Lower lobe of right lung (tissue), 2 donors: Measurements from ENCODE around the gene ASAP3. TPM values are rescaled to one million over a fixed set of nuclear protein-coding genes. Genes with fewer than 3 reads are reported as not detected.

Experiments
- ATAC-seq, 2 donors: fragments of 200-7000 bp; cut with Tn5 transposase; one replicate each; pipeline ENCODE4 v1.9.1; 2020 to 2022; ENCODE audit warnings: mild to moderate bottlenecking in 2 of 2, moderate library complexity in 2 of 2
- DNase-seq: peaks from one replicate; pipeline ENCODE4 v3.0.0-alpha.2; 2020
- H3K27ac ChIP-seq: fragments of 200-600 bp; one replicate; pipeline ENCODE4 v1.8.0; 2022
- H3K27me3 ChIP-seq: fragments of 200-600 bp; one replicate; pipeline ENCODE4 v1.8.0; 2022; ENCODE audit warnings: low read depth
- H3K36me3 ChIP-seq: fragments of 200-600 bp; one replicate; pipeline ENCODE4 v1.8.0; 2022; ENCODE audit warnings: mild to moderate bottlenecking
- H3K4me1 ChIP-seq: fragments of 200-600 bp; one replicate; pipeline ENCODE4 v1.8.0; 2022
- H3K4me3 ChIP-seq: fragments of 200-600 bp; one replicate; pipeline ENCODE4 v1.8.0; 2022; ENCODE audit warnings: mild to moderate bottlenecking
- H3K9me3 ChIP-seq: fragments of 200-600 bp; one replicate; pipeline ENCODE4 v1.8.0; 2022
- intact Hi-C: fragments of 100-400 bp; cut with DNase I; formaldehyde crosslinking; loops from one replicate; pipeline ENCODE4 v1.11.0; 2022
- total RNA-seq: library from RNA; stranded (reverse); fragmentation: NEBNext Ultra II Directional; extraction: Animal tissue kit (Norgen Biotek cat#: 25700); gene quantifications from one replicate; pipeline ENCODE4 v1.2.1, GENCODE V29; 2021
- TF ChIP-seq, protein P1 (sequence below): fragments of 200-600 bp; IDR thresholded peaks from one replicate; pipeline ENCODE4 v1.8.0; 2022; ENCODE audit warnings: antibody characterized with exemption, mild to moderate bottlenecking
- donor health status: DM: no; HTN: yes; CAD: no; lungs with severe emphysema.

The ASAP3 gene
- total RNA-seq, 1 donor from 2014 or later: 34.5 TPM

DNA sequence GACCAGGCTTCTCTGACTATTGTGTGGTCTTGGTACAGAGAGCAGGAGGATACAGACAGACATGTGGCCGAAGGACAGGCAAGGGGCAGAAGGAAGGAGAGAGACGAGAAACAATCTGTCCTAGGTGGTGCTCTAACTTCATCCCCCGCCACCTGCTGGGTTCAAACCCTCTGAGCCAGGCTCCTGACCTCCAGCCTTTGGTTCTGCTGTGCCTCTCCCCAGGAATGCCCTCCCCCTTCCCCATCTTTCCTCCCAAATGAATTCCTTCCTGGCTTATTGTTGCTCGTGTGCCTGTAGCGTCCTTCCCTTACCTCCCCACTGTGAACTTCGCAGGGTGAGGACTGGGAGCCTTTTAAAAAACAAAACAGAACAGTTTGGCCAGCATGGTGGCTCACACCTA is 64.8 kb downstream of the ASAP3 start:
- no peak overlapping the region for H3K27ac ChIP-seq

GRCh38 chr1:23417570-23417969 is 66.4 kb downstream of the ASAP3 start:
- ATAC-seq: no peak
- Histone ChIP-seq H3K9me3 (no peaks in the 10 kb centered on the region), H3K27me3 (no peaks in the 10 kb centered on the region), H3K36me3 (peaks cover 22% of the 10 kb centered on the region), H3K4me3 (no peak overlapping the region), H3K4me1 (peaks cover 14% of the 10 kb centered on the region), H3K27ac (no peak overlapping the region)
- TF ChIP-seq, protein P1, sequence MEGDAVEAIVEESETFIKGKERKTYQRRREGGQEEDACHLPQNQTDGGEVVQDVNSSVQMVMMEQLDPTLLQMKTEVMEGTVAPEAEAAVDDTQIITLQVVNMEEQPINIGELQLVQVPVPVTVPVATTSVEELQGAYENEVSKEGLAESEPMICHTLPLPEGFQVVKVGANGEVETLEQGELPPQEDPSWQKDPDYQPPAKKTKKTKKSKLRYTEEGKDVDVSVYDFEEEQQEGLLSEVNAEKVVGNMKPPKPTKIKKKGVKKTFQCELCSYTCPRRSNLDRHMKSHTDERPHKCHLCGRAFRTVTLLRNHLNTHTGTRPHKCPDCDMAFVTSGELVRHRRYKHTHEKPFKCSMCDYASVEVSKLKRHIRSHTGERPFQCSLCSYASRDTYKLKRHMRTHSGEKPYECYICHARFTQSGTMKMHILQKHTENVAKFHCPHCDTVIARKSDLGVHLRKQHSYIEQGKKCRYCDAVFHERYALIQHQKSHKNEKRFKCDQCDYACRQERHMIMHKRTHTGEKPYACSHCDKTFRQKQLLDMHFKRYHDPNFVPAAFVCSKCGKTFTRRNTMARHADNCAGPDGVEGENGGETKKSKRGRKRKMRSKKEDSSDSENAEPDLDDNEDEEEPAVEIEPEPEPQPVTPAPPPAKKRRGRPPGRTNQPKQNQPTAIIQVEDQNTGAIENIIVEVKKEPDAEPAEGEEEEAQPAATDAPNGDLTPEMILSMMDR: no peak
- intact Hi-C loops: no loop called here
- DNase-seq: no peak

More for the DNA sequence above, 64.8 kb downstream of the ASAP3 start:
- intact Hi-C loops: no loop called here
- no peaks in the 10 kb centered on the region for H3K9me3 ChIP-seq
- peaks cover 22% of the 10 kb centered on the region for H3K36me3 ChIP-seq
- ATAC-seq: no peak
- TF ChIP-seq, protein P1: no peak
- H3K27me3 ChIP-seq: no peaks in the 10 kb centered on the region
- no peak overlapping the region for H3K4me3 ChIP-seq
- DNase-seq: no peak
- H3K4me1 ChIP-seq: peaks cover 27% of the 10 kb centered on the region

GRCh38 chr1:23416964-23417363 is 67.0 kb downstream of the ASAP3 start:
- Histone ChIP-seq H3K27me3 (no peaks in the 10 kb centered on the region), H3K27ac (no peak overlapping the region), H3K9me3 (no peaks in the 10 kb centered on the region), H3K36me3 (peaks cover 22% of the 10 kb centered on the region), H3K4me1 (peaks cover 8% of the 10 kb centered on the region), H3K4me3 (no peak overlapping the region)
- DNase-seq: no peak
- TF ChIP-seq, protein P1: no peak
- intact Hi-C loops: no loop called here
- ATAC-seq: no peak

DNA sequence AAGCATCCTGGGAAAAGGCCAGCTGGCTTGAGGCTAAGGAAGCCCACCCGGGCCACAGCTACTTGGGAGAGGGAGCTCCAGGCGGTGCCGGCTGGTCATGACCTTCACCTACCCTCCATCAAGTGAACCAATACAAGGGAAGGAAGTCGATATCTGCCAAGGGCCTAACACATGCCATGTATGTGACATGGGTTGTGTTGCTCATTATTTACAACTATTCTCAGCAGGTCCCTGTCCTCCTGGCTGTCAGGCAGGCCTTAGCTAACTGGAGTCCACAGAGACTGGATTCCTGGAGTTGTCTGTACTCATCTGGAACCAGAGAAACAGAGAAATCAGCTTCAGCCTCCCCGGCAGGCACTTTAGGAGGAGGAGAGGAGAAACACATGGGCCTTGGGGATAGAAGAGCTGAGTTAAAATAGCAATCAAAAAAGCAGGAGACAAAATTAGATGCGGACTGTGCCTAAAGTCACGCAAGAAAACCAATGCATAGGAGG is 75.1 kb downstream of the ASAP3 start:
- Histone ChIP-seq H3K4me1 (peaks cover 8% of the 10 kb centered on the region), H3K4me3 (no peak overlapping the region), H3K9me3 (no peaks in the 10 kb centered on the region), H3K27me3 (no peaks in the 10 kb centered on the region), H3K36me3 (peaks cover 25% of the 10 kb centered on the region), H3K27ac (no peak overlapping the region)
- TF ChIP-seq, protein P1: no peak
- DNase-seq (no peak), ATAC-seq (no peak)
- intact Hi-C loops: no loop called here

GRCh38 chr1:23407016-23407630 is 76.9 kb downstream of the ASAP3 start:
- Histone ChIP-seq H3K9me3 (no peaks in the 10 kb centered on the region), H3K4me1 (peaks cover 25% of the 10 kb centered on the region), H3K27ac (no peak overlapping the region), H3K4me3 (no peak overlapping the region), H3K36me3 (peaks cover 32% of the 10 kb centered on the region), H3K27me3 (no peaks in the 10 kb centered on the region)
- TF ChIP-seq, protein P1: no peak
- intact Hi-C loops: no loop called here
- ATAC-seq: no peak
- no peak for DNase-seq
